Effector memory CD8-positive, alpha-beta T cell (primary cell): ENCODE results near the gene FAHD1.

Experiments used
- ATAC-seq: fragments of 150-1000 bp; cut with Tn5 transposase; replicated peaks from 2 replicates; pipeline ENCODE4 v1.10.0; 2021; ENCODE audit warnings: mild to moderate bottlenecking, moderate library complexity
- DNase-seq, 3 experiments: peaks; one replicate each; pipeline ENCODE4 v3.0.0; 2021
- H3K27ac Mint-ChIP-seq, 2 donors: one replicate each; pipeline ENCODE4 v1.8.0; 2022; ENCODE audit warnings: mild to moderate bottlenecking in 2 of 2, mixed read lengths in 2 of 2, moderate library complexity in 2 of 2
- H3K27me3 Mint-ChIP-seq, 2 donors: one replicate each; pipeline ENCODE4 v1.8.0; 2022; ENCODE audit warnings: mixed read lengths in 2 of 2
- H3K36me3 Mint-ChIP-seq: one replicate; pipeline ENCODE4 v1.8.0; 2022; ENCODE audit warnings: mild to moderate bottlenecking, moderate library complexity, mixed read lengths; ENCODE audit not compliant: insufficient read depth
- H3K4me1 Mint-ChIP-seq, 2 donors: one replicate each; pipeline ENCODE4 v1.8.0; 2022; ENCODE audit warnings: low read depth in 2 of 2, mixed read lengths in 2 of 2
- H3K4me3 Mint-ChIP-seq, 2 donors: one replicate each; pipeline ENCODE4 v1.8.0; 2022; ENCODE audit warnings: mild to moderate bottlenecking in 2 of 2, mixed read lengths in 2 of 2, moderate library complexity in 2 of 2
- H3K9me3 Mint-ChIP-seq, 2 donors: one replicate each; pipeline ENCODE4 v1.8.0; 2022; ENCODE audit warnings: mixed read lengths in 2 of 2

FAHD1 gene

GRCh38 chr16:1784977-1785845 is 41.8 kb upstream of the FAHD1 start:
- Mint-ChIP-seq H3K4me3 (peak overlapping the region; percentile 37 to 67), H3K4me1 (peaks cover 20 to 23% of the 10 kb centered on the region in 2 donors), H3K36me3 (peaks cover 41% of the 10 kb centered on the region), H3K27me3 (no peaks in the 10 kb centered on the region), H3K9me3 (no peaks in the 10 kb centered on the region), H3K27ac (no peak overlapping the region)
- ATAC-seq (no peak), DNase-seq (no peak)

DNA sequence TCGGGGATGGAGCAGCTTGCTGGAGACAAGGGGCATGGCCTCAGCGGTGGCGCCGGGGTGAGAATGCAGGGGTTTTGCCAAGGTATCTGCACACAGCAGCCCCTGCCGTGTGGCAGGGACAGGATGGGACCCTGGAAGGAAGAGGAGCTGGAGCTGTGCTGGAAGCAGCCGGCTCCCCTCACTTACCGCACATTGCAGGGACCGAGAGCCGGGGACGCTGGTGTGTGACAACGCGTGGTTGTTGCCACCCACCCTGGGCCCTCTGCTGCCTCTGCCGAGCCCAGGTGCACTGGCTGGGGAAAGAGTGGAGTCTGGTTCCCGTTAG is 41.2 kb upstream of the FAHD1 start:
- no peak for ATAC-seq
- no peak for DNase-seq
- H3K27me3 Mint-ChIP-seq = no peaks in the 10 kb centered on the region
- H3K4me3 Mint-ChIP-seq = peak overlapping the region in 1 of 2 donors; percentile 6
- H3K27ac Mint-ChIP-seq = no peak overlapping the region
- no peaks in the 10 kb centered on the region for H3K9me3 Mint-ChIP-seq
- H3K4me1 Mint-ChIP-seq = peaks cover 20 to 21% of the 10 kb centered on the region in 2 donors
- H3K36me3 Mint-ChIP-seq = peaks cover 38% of the 10 kb centered on the region

GRCh38 chr16:1786242-1787055 is 40.6 kb upstream of the FAHD1 start:
- DNase-seq = no peak

DNA sequence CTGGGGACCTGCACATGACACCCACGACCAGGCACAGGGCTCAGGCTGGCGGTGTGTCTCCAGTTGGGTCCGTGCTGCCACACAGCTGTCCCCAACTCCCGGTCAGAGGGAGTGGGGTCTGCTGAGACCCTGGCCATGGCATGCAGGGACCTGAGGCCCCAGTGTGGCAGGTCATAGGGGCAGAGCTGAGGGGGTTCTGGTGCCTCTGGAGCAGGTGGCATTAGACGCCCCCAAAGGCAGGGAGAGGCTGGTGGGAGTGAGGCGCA is 40.0 kb upstream of the FAHD1 start:
- no peak for DNase-seq
- H3K27me3 Mint-ChIP-seq = no peaks in the 10 kb centered on the region
- peaks cover 14 to 16% of the 10 kb centered on the region in 2 donors for H3K4me1 Mint-ChIP-seq
- peaks cover 27% of the 10 kb centered on the region for H3K36me3 Mint-ChIP-seq
- ATAC-seq = no peak
- H3K4me3 Mint-ChIP-seq = no peak overlapping the region
- H3K9me3 Mint-ChIP-seq = no peaks in the 10 kb centered on the region
- H3K27ac Mint-ChIP-seq = no peak overlapping the region

More at GRCh38 chr16:1786242-1787055, 40.6 kb upstream of the FAHD1 start:
- H3K27ac Mint-ChIP-seq = no peak overlapping the region
- peaks cover 32% of the 10 kb centered on the region for H3K36me3 Mint-ChIP-seq
- no peaks in the 10 kb centered on the region for H3K9me3 Mint-ChIP-seq
- H3K4me3 Mint-ChIP-seq = no peak overlapping the region
- no peaks in the 10 kb centered on the region for H3K27me3 Mint-ChIP-seq
- peaks cover 18 to 21% of the 10 kb centered on the region in 2 donors for H3K4me1 Mint-ChIP-seq
- ATAC-seq = no peak

DNA sequence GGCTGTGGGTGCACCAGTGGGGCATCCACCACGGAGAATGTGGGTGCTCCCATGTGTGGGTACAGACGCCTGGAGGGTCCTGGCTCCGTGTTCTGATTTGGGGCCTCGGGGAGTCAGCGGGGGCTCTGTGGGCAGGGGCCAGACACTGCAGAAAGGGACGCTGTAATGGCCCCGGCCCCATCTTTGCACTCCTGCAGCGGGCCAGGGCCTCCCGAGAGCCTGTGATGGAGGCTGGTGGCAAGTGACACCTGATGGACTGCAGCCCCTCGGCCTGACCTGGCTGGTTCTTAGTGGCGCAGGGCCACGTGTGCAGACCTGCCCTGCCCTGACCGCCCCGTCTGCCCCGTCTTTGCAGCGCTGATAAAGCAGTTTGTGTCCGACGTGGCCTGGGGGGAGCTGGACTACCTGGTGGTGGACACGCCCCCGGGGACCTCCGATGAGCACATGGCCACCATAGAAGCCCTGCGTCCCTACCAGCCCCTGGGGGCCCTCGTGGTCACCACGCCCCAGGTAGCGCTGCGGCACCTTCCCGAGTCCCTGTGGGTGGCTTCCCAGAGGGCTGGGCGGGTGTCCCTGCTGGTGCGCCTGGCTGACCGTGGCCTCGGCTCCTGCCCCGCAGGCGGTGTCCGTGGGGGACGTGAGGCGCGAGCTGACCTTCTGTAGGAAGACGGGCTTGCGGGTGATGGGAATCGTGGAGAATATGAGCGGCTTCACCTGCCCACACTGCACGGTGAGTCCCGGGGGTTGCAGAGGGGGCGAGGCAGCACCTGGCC is 39.5 kb upstream of the FAHD1 start:
- no peak overlapping the region for H3K4me3 Mint-ChIP-seq
- DNase-seq (no peak), ATAC-seq (no peak)
- peaks cover 14 to 16% of the 10 kb centered on the region in 2 donors for H3K4me1 Mint-ChIP-seq
- no peaks in the 10 kb centered on the region for H3K9me3 Mint-ChIP-seq
- peaks cover 25% of the 10 kb centered on the region for H3K36me3 Mint-ChIP-seq
- no peak overlapping the region for H3K27ac Mint-ChIP-seq
- no peaks in the 10 kb centered on the region for H3K27me3 Mint-ChIP-seq

DNA sequence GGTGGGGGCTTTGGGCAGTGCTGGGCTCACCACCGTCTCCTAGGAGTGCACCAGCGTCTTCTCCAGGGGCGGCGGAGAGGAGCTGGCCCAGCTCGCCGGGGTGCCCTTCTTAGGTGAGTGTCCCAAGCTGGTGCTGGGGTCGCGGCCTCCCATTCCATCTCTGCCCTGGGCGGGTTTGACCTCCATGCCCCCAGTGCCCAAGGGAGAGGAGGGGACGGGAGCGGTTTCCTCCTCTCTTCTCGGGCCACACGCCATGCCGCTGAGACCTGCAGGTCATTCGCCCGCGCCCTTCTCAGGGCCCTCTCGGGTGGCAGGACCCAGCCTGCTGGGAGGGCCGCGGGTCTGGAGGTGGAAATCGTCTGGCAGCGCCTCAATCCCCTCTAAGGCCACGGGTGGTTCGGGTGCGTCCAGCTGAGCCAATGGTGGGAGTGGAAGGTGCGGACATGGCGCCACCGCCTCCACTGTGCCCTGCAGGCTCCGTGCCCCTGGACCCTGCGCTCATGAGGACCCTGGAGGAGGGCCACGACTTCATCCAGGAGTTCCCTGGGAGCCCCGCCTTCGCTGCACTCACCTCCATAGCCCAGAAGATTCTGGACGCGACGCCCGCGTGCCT is 38.8 kb upstream of the FAHD1 start:
- DNase-seq = no peak
- no peaks in the 10 kb centered on the region for H3K27me3 Mint-ChIP-seq
- H3K9me3 Mint-ChIP-seq = no peaks in the 10 kb centered on the region
- no peak overlapping the region for H3K4me3 Mint-ChIP-seq
- H3K4me1 Mint-ChIP-seq = peaks cover 14 to 15% of the 10 kb centered on the region in 2 donors
- peaks cover 19% of the 10 kb centered on the region for H3K36me3 Mint-ChIP-seq
- no peak for ATAC-seq
- no peak overlapping the region for H3K27ac Mint-ChIP-seq

DNA sequence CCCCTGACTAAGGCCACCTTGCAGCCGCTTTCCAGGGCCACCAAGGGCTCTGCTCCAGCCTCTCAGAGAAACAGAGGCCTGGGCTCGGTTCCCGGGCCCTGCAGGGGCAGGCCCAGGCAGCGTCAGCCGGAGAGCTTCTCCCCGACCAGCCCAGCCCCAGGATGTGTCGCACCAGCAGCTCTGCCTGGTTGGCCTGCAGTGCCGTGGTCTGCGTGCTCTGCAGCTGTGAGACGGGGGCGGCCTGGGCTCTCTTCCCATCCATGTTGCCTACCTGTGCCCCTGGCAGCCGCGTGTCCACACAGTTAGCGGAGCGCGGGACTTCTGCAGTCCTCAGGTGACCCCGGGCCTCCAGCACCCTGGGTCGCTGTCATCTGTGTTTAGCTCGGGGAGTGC is 38.3 kb upstream of the FAHD1 start:
- peak overlapping the region in 1 of 2 donors; percentile 36 for H3K27ac Mint-ChIP-seq
- no peaks in the 10 kb centered on the region for H3K27me3 Mint-ChIP-seq
- peaks cover 10 to 13% of the 10 kb centered on the region in 2 donors for H3K4me1 Mint-ChIP-seq
- ATAC-seq = no peak
- DNase-seq = no peak
- H3K36me3 Mint-ChIP-seq = peaks cover 18% of the 10 kb centered on the region
- no peaks in the 10 kb centered on the region for H3K9me3 Mint-ChIP-seq
- peak overlapping the region in 1 of 2 donors; percentile 24 for H3K4me3 Mint-ChIP-seq

- H3K4me3 Mint-ChIP-seq = no peak overlapping the region
- ATAC-seq (no peak), DNase-seq (no peak)
- H3K9me3 Mint-ChIP-seq = no peaks in the 10 kb centered on the region
- no peaks in the 10 kb centered on the region for H3K27me3 Mint-ChIP-seq
- peaks cover 8 to 12% of the 10 kb centered on the region in 2 donors for H3K4me1 Mint-ChIP-seq
- H3K27ac Mint-ChIP-seq = no peak overlapping the region
- H3K36me3 Mint-ChIP-seq = peaks cover 18% of the 10 kb centered on the region
These were observed 37.4 kb upstream of the FAHD1 start for GRCh38 chr16:1789643-1790045.

- H3K9me3 Mint-ChIP-seq = no peaks in the 10 kb centered on the region
- H3K4me1 Mint-ChIP-seq = peaks cover 5 to 9% of the 10 kb centered on the region in 2 donors
- no peak overlapping the region for H3K27ac Mint-ChIP-seq
- peaks cover 16% of the 10 kb centered on the region for H3K36me3 Mint-ChIP-seq
- ATAC-seq (no peak), DNase-seq (no peak)
- H3K27me3 Mint-ChIP-seq = no peaks in the 10 kb centered on the region
- H3K4me3 Mint-ChIP-seq = no peak overlapping the region
These were observed 36.8 kb upstream of the FAHD1 start for GRCh38 chr16:1790261-1790610.

GRCh38 chr16:1790611-1791255 is 36.3 kb upstream of the FAHD1 start:
- Mint-ChIP-seq H3K9me3 (no peaks in the 10 kb centered on the region), H3K4me3 (no peak overlapping the region), H3K36me3 (peaks cover 15% of the 10 kb centered on the region), H3K4me1 (peaks cover 4% of the 10 kb centered on the region in 2 donors), H3K27me3 (no peaks in the 10 kb centered on the region), H3K27ac (no peak overlapping the region)
- no peak for ATAC-seq
- no peak for DNase-seq

DNA sequence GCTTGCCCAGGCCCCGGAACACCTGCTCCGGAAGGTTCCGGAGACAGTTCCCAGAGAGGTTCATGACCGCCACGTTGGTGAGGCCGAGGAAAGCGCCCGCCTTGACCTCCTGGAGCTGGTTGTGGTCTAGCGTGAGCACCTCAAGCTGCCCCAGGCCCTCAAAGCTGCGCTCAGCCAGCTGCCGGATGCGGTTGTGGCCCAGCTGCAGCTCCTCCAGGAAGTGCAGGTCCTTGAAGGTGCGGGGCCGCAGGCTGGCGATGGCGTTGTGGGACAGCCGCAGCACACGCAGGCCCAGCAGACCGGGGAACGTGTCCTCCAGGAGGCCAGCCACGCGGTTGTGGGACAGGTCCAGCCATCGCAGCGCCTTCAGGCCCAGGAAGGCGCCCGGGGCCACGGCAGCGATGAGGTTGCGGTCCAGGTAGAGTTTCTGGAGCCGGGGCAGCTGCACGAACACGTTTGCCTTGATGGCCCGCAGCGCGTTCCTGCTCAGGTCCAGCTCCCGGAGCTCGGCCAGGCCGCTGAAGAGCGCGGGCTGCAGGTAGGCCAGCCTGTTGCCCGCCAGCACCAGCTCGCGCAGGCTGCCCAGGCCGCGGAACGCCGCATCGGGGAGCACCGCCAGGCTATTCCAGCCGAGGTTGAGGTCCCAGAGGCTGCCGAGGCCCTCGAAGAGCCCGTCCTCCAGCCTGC is 35.6 kb upstream of the FAHD1 start:
- Mint-ChIP-seq H3K27ac (no peak overlapping the region), H3K4me1 (peaks cover 4% of the 10 kb centered on the region in 2 donors), H3K27me3 (no peaks in the 10 kb centered on the region), H3K4me3 (no peak overlapping the region), H3K9me3 (no peaks in the 10 kb centered on the region), H3K36me3 (peaks cover 15% of the 10 kb centered on the region)
- DNase-seq = no peak
- no peak for ATAC-seq

- no peaks in the 10 kb centered on the region for H3K9me3 Mint-ChIP-seq
- H3K36me3 Mint-ChIP-seq = peaks cover 11% of the 10 kb centered on the region
- H3K27ac Mint-ChIP-seq = no peak overlapping the region
- peaks cover 4% of the 10 kb centered on the region in 2 donors for H3K4me1 Mint-ChIP-seq
- H3K4me3 Mint-ChIP-seq = no peak overlapping the region
- DNase-seq = no peak
- no peaks in the 10 kb centered on the region for H3K27me3 Mint-ChIP-seq
- ATAC-seq = no peak
These were observed 34.8 kb upstream of the FAHD1 start for GRCh38 chr16:1791943-1792812.
